HG02852 (cell line): ENCODE data around the gene B4GALT5.
A peak's percentile ranks its signal among the peaks of the same experiment; 100 is the strongest.
"Not testable (repeated sequence)": the region's sequence is repeated elsewhere in the genome, so short reads cannot be mapped to it uniquely, and the experiment has no call there.

ENCODE experiments used
- ATAC-seq: cut with Tn5 transposase; IDR thresholded peaks from one replicate; pipeline ENCODE4 v1.9.1; 2021; ENCODE audit warnings: mild to moderate bottlenecking, moderate library complexity; ENCODE audit not compliant: unreplicated experiment

The B4GALT5 gene

DNA sequence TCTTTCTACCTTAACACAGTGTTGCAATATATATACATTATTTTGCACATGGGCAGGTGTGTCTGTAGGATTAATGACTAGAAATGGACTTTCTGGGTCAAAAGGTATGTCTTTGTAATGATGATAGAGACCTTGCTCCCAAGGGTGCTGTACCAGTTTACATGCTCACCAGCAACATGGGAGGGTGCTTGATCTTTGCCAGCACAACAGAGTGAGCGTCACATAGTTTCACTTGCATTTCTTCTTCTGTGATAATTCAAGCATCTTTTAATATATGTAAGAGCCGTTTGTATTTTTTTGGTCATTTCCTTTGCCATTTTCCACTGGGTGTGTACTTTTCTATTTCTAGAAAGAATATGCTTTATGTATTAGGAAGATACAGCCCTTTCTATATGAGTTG lies 23.6 kb upstream of the B4GALT5 start:
- no peak for ATAC-seq

GRCh38 chr20:49729780-49730179 lies 16.1 kb upstream of the B4GALT5 start:
- ATAC-seq, result no peak

GRCh38 chr20:49727894-49728885 lies 14.5 kb upstream of the B4GALT5 start:
- no peak for ATAC-seq

DNA sequence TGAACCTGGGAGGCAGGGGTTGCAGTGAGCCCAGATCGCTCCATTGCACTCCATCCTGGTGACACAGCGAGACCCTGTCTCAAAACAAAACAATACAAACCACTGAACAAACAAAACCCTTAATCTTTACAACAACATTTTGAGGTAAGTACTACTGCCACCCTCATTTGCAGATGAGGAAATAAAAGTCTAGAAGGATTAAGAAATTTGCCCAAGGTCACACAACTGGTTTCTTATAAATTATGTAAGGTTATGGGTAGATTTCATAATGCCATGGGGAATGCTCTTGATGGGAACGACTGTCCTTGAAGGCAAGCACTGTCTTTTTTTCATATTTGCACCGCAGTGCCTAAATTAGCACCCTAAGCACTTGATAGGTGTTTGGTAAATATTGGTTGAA lies 13.8 kb upstream of the B4GALT5 start:
- no peak for ATAC-seq

DNA sequence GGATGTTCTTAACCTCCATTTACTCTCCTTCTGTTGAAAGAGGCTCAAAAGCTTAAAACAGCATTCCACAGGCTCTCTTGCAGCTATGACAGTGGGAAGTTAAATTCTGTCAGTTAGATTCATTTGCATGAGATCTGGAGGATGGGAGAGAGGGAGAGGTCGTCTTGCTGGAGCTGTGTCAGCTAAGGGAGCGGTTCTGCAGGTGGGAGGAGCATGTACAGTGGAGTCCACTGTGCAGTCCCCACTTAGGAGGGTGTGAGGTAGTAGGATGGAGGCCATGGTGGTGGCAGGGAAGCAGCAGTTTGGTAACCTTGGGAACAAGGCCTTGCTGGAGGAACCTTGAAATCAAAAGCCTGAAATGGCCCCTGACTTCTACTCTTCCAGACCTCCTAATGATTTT lies 12.0 kb upstream of the B4GALT5 start:
- no peak for ATAC-seq

DNA sequence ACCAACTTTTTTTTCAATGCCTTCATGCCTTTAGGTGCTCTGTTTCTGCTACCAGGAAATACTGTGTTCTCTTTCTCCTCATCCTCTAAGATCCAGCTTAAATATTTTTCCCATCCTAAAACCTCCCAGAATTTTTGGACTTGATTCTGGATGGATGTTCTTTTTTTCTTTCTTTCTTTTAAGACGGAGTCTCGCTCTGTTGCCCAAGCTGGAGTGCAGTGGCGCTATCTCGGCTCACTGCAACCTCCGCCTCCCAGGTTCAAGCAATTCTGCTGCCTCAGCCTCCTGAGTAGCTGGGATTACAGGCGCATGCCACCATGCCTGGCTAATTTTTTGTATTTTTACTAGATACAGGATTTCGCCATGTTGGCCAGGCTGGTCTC lies 11.5 kb upstream of the B4GALT5 start:
- not testable (repeated sequence) for ATAC-seq

- no peak for ATAC-seq
Measured at GRCh38 chr20:49724408-49725223, 10.9 kb upstream of the B4GALT5 start.

DNA sequence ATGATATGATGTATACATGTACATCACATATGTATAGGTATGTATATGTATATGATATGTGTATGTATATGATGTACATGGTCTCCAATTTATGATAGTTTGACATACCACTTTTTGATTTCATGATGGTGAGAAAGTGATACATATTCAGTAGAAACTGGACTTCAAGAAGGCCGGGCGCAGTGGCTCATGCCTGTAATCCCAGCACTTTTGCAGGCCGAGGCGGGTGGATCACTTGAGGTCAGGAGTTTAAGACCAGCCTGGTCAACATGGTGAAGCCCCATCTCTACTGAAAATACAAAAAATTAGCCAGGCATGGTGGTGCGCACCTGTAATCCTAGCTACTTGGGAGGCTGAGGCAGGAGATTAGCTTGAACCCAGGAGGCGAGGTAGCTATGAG lies 10.1 kb upstream of the B4GALT5 start:
- ATAC-seq, result not testable (repeated sequence)

- not testable (repeated sequence) for ATAC-seq
Measured at GRCh38 chr20:49721326-49721725, 7.6 kb upstream of the B4GALT5 start.

DNA sequence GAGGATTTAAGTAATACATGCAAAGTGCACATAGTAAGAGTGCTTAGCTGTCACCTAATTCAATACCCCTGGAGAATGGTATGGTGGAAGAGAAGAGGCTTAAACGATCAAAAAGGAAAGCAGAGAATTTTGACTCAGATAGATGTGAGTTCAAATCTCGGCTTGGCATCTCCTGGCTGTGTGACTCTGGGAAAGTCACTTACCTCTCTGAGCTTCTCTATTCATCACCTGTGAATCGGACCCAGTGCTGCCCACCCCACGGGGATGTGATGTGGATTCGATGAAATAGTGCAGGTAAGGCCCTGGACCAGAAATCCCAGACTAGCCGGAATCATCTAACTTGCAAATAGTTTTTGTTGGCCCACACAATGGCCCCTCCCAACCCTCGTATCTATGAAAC lies 1.8 kb upstream of the B4GALT5 start:
- no peak for ATAC-seq

DNA sequence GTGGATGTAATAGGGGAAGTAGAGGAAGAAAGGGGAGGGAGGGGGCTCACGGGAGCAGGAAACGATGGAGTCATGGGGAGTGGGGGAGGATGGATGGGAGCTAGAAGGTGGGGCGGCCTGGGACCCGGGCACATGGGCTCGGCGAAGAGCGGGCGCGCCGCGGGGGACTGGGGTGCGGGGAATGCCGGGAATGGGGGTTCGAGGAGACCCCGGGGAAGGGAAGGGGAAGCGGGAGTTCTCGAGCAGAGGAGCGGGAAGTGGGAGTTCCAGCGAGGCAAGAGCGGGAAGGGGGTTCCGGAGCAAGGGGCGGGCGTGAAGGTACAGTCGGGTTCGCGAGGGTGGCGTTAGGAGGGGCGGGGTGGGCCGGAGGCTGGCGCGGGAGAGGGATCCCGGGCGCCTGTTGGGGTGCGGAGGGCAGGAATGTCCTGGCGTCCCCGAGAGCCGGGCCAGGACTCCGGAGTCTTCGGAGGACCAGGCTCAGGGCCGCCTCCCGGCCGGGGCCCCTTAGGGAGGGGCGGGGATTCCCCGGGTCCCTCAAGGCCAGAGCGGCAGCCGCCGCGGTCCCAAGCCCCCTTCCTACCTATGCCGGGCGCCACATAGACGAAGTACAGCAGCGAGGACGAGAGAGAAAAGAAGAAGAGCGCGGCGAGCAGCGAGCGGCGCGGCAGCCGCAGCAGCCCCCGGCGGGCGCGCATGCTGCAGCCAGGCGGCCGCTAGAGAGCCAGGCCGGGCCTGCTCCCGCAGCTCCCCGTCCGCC lies 504 bp downstream of the B4GALT5 start:
- ATAC-seq, result peak; percentile 43

- no peak for ATAC-seq
Measured at GRCh38 chr20:49712646-49712995, 1.1 kb downstream of the B4GALT5 start.

DNA sequence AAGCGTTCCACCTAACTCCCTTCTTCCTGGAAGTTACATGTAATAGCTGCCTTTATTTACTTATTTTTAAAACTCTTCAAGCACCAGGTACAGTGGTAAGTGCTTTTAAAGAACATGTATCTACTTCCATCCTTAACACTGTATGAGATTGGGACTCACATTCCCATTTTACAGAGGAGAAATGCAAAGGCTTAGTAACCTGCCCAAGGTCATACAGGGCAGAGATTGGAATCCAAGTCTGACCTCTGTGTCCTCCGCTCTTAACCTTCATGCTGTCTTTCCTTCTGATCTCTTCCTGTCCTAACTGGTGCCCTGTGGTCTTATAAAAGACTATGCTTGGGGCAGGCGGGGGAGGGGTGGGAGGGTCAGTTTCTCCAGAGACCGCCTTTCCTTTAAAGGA lies 1.6 kb downstream of the B4GALT5 start:
- ATAC-seq, result no peak

- no peak for ATAC-seq
Measured at GRCh38 chr20:49711667-49711987, 2.1 kb downstream of the B4GALT5 start.

- no peak for ATAC-seq
Measured at GRCh38 chr20:49710971-49711666, 2.6 kb downstream of the B4GALT5 start.

DNA sequence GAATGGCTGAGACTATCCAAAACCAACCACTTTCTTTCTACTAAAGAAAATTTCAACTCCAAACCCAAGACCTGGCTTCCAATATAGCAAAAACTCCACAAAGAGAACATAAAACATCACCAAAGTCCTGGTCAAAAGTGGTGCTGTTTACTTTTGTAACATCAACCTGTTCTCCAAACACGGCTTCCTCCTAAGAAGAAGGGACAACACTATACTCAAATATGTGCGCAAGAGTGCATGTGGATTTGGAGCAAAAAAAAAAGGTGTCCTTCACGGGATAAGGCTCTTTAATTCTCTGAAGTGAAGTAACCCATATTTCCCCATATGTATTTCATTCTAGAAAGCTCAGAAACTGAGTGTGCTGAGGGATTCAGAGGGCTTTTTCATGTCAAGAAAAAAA lies 6.6 kb downstream of the B4GALT5 start:
- no peak for ATAC-seq

- no peak for ATAC-seq
Measured at GRCh38 chr20:49706630-49707091, 7.0 kb downstream of the B4GALT5 start.

DNA sequence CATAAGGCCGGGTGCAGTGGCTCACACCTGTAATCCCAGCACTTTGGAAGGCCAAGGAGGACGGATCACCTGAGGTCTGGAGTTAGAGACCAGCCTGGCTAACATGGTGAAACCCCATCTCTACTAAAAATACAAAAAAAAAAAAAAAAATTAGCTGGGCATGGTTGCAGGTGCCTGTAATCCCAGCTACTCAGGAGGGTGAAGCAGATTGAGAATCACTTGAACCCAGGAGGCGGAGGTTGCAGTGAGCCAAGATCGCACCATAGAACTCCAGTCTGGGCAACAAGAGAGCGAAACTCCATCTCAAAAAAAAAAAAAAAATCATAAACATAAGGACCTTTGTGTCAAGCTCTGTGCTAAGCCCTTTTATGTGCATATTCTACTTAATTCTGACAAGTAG lies 7.8 kb downstream of the B4GALT5 start:
- ATAC-seq, result not testable (repeated sequence)

- no peak for ATAC-seq
Measured at GRCh38 chr20:49705358-49705757, 8.3 kb downstream of the B4GALT5 start.

DNA sequence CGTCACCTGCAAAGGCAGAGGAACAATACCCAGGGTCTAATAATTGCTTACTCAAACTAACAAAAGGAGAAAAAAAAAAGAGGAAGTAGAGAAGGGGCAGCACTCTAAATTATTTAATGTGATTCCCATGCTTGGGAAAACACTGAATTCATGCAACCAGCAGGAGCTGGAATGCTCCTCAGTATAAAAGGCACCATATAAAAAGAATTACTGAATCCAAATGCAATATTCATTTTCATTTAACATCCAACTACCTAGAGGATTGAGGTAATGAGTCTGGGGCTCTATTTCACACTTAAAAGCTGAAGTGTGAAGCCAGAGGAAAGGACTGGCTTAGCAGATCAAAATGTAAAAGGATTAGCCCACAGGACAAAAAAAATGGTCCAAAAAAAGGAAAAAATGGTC lies 8.7 kb downstream of the B4GALT5 start:
- ATAC-seq, result no peak

GRCh38 chr20:49701916-49702315 lies 11.8 kb downstream of the B4GALT5 start:
- no peak for ATAC-seq
